ENCODE data around the gene ARRB2. TPM values are rescaled to one million over a fixed set of nuclear protein-coding genes. Genes with fewer than 3 reads are reported as not detected.

ARRB2 gene
- total and polyA plus RNA-seq, 2 of the 13 experiments (the other 11 are each of a cell fraction or from before 2014, with no cell fraction given) = 21.5 to 49.2 TPM

GRCh38 chr17:4759776-4760236 is 49.4 kb downstream of the ARRB2 start (continued):
- TF ChIP-seq AHDC1 (CRISPR knock-in tag; IDR thresholded peaks at IDR 0.05; ENCODE audit: borderline replicate concordance) (peak; percentile 90; the same call in 1 of the 2 replicates), ZNF484 (CRISPR knock-in tag; IDR thresholded peaks at IDR 0.05; ENCODE audit: borderline replicate concordance, low read depth) (no peak), CSRNP1 (CRISPR knock-in tag; IDR thresholded peaks at IDR 0.05) (0 out of 2 replicates have a peak, but pooled peaks have one; percentile 30), ZNF512 (CRISPR knock-in tag; IDR thresholded peaks at IDR 0.05) (no peak; the same call in 1 of the 2 replicates), YEATS4 (CRISPR knock-in tag; IDR thresholded peaks at IDR 0.05; ENCODE audit: borderline replicate concordance) (peak; percentile 49; the same call in 1 of the 2 replicates), ZNF562 (CRISPR knock-in tag; IDR thresholded peaks at IDR 0.05; ENCODE audit: borderline replicate concordance) (no peak), MEF2D (CRISPR knock-in tag; IDR thresholded peaks at IDR 0.05) (peak; percentile 91), ZBTB20 (CRISPR knock-in tag; IDR thresholded peaks at IDR 0.05; ENCODE audit: borderline replicate concordance, low read depth) (peak; percentile 100)
- TF ChIP-seq, protein P1, sequence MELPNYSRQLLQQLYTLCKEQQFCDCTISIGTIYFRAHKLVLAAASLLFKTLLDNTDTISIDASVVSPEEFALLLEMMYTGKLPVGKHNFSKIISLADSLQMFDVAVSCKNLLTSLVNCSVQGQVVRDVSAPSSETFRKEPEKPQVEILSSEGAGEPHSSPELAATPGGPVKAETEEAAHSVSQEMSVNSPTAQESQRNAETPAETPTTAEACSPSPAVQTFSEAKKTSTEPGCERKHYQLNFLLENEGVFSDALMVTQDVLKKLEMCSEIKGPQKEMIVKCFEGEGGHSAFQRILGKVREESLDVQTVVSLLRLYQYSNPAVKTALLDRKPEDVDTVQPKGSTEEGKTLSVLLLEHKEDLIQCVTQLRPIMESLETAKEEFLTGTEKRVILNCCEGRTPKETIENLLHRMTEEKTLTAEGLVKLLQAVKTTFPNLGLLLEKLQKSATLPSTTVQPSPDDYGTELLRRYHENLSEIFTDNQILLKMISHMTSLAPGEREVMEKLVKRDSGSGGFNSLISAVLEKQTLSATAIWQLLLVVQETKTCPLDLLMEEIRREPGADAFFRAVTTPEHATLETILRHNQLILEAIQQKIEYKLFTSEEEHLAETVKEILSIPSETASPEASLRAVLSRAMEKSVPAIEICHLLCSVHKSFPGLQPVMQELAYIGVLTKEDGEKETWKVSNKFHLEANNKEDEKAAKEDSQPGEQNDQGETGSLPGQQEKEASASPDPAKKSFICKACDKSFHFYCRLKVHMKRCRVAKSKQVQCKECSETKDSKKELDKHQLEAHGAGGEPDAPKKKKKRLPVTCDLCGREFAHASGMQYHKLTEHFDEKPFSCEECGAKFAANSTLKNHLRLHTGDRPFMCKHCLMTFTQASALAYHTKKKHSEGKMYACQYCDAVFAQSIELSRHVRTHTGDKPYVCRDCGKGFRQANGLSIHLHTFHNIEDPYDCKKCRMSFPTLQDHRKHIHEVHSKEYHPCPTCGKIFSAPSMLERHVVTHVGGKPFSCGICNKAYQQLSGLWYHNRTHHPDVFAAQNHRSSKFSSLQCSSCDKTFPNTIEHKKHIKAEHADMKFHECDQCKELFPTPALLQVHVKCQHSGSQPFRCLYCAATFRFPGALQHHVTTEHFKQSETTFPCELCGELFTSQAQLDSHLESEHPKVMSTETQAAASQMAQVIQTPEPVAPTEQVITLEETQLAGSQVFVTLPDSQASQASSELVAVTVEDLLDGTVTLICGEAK (IDR thresholded peaks at IDR 0.05) = no peak
- TF ChIP-seq, protein P1 (CRISPR knock-in tag; IDR thresholded peaks at IDR 0.05) = peak; percentile 35; the same call in 1 of the 2 replicates

Data from HepG2 (cell line).